ENCODE data around the gene ERC1. TPM values are rescaled to one million over a fixed set of nuclear protein-coding genes. Genes with fewer than 3 reads are reported as not detected.

The ERC1 gene
- total RNA-seq, 4 donors from 2014 or later, result 23.5 to 74.8 (median 57.0) TPM

GRCh38 chr12:1104088-1104800 is 113.2 kb downstream of the ERC1 start:
- WGBS, 2 donors (ENCODE audit: low coverage in 1 of 2), result 88 to 93% methylated on average over 4 to 8 of the region's 8 CpGs
- H3K27me3 ChIP-seq, result no peaks in the 10 kb centered on the region
- no peaks in the 10 kb centered on the region for H3K36me3 ChIP-seq
- DNase-seq, result no peak
- in situ Hi-C loops (cut with MboI; ENCODE audit: low pct_ligation_motif_present in 1 of 4, low pct_unique_long_range_greater_than_20kb in 1 of 4, low sequenced_read_pairs in 3 of 4) (loop anchor here in 2 of 4 donors (25.0 kb wide), 2 partner anchors 458 to 483 kb away; partner anchors contain the start of gene FBXL14 (in 1 of the 2)), intact Hi-C loops (cut with DNase I; ENCODE audit: low total_unique reads) (no loop called here)
- no peak overlapping the region for H3K4me3 ChIP-seq
- peaks cover 0 to 15% (median 3%) of the 10 kb centered on the region in 4 donors for H3K4me1 ChIP-seq
- H3K9me3 ChIP-seq, result no peaks in the 10 kb centered on the region
- H3K27ac ChIP-seq, result no peak overlapping the region
- TF ChIP-seq POLR2A (IDR thresholded peaks at IDR 0.05), result no peak
- no peak for TF ChIP-seq EP300 (IDR thresholded peaks at IDR 0.05; ENCODE audit: low read depth)
- no peak for TF ChIP-seq POLR2AphosphoS5 (IDR thresholded peaks at IDR 0.05)
- no peak for TF ChIP-seq CTCF (IDR thresholded peaks at IDR 0.05)

- in situ Hi-C loops (cut with MboI; ENCODE audit: low pct_ligation_motif_present in 1 of 4, low pct_unique_long_range_greater_than_20kb in 1 of 4, low sequenced_read_pairs in 3 of 4) (loop anchor here in 2 of 4 donors (25.0 kb wide), 2 partner anchors 455 to 480 kb away; partner anchors contain the start of gene FBXL14 (in 1 of the 2)), intact Hi-C loops (cut with DNase I; ENCODE audit: low total_unique reads) (no loop called here)
Measured at GRCh38 chr12:1107669-1108068, 116.6 kb downstream of the ERC1 start.

GRCh38 chr12:1108276-1108675 is 117.3 kb downstream of the ERC1 start:
- TF ChIP-seq EP300 (IDR thresholded peaks at IDR 0.05; ENCODE audit: low read depth), result no peak
- no peak for TF ChIP-seq POLR2A (IDR thresholded peaks at IDR 0.05)
- no peak for TF ChIP-seq CTCF (IDR thresholded peaks at IDR 0.05)
- TF ChIP-seq POLR2AphosphoS5 (IDR thresholded peaks at IDR 0.05), result no peak
- intact Hi-C loops (cut with DNase I; ENCODE audit: low total_unique reads), result no loop called here
- WGBS, 2 donors (ENCODE audit: low coverage in 1 of 2), result 89 to 100% methylated on average over 1 of the region's 1 CpG
- Histone ChIP-seq H3K9me3 (no peaks in the 10 kb centered on the region), H3K4me3 (no peak overlapping the region), H3K36me3 (peaks cover 0 to 4% (median 0%) of the 10 kb centered on the region in 4 donors), H3K27ac (no peak overlapping the region), H3K4me1 (peaks cover 0 to 6% (median 1%) of the 10 kb centered on the region in 4 donors), H3K27me3 (no peaks in the 10 kb centered on the region)
- in situ Hi-C loops (cut with MboI; ENCODE audit: low pct_ligation_motif_present in 1 of 4, low pct_unique_long_range_greater_than_20kb in 1 of 4, low sequenced_read_pairs in 3 of 4), result loop anchor here in 2 of 4 donors (25.0 kb wide), 2 partner anchors 454 to 479 kb away; partner anchors contain the start of gene FBXL14 (in 1 of the 2)
- no peak for DNase-seq

More at GRCh38 chr12:1107669-1108068, 116.6 kb downstream of the ERC1 start:
- Histone ChIP-seq H3K4me1 (peaks cover 0 to 6% (median 1%) of the 10 kb centered on the region in 4 donors), H3K27me3 (no peaks in the 10 kb centered on the region), H3K36me3 (peaks cover 0 to 4% (median 0%) of the 10 kb centered on the region in 4 donors), H3K9me3 (no peaks in the 10 kb centered on the region), H3K27ac (no peak overlapping the region), H3K4me3 (no peak overlapping the region)
- TF ChIP-seq EP300 (IDR thresholded peaks at IDR 0.05; ENCODE audit: low read depth) (no peak), POLR2A (IDR thresholded peaks at IDR 0.05) (no peak), POLR2AphosphoS5 (IDR thresholded peaks at IDR 0.05) (no peak), CTCF (IDR thresholded peaks at IDR 0.05) (no peak)
- DNase-seq, result no peak

GRCh38 chr12:1115484-1116231 is 124.6 kb downstream of the ERC1 start:
- H3K27me3 ChIP-seq, result no peaks in the 10 kb centered on the region
- in situ Hi-C loops (cut with MboI; ENCODE audit: low pct_ligation_motif_present in 1 of 4, low pct_unique_long_range_greater_than_20kb in 1 of 4, low sequenced_read_pairs in 3 of 4) (loop anchor here (5.0 to 25.0 kb wide), 5 partner anchors 447 to 489 kb away; partner anchors contain the start of gene FBXL14 (in 1 of the 4)), intact Hi-C loops (cut with DNase I; ENCODE audit: low total_unique reads) (loop anchor here (5.0 kb wide), 1 partner anchor 467 kb away; no protein-coding TSS in a partner anchor)
- no peaks in the 10 kb centered on the region for H3K9me3 ChIP-seq
- no peak for DNase-seq
- peaks cover 0 to 7% (median 0%) of the 10 kb centered on the region in 4 donors for H3K36me3 ChIP-seq
- peaks cover 0 to 7% (median 3%) of the 10 kb centered on the region in 4 donors for H3K4me1 ChIP-seq
- TF ChIP-seq POLR2AphosphoS5 (IDR thresholded peaks at IDR 0.05) (no peak), POLR2A (IDR thresholded peaks at IDR 0.05) (no peak), CTCF (IDR thresholded peaks at IDR 0.05) (no peak), EP300 (IDR thresholded peaks at IDR 0.05; ENCODE audit: low read depth) (no peak)
- H3K27ac ChIP-seq, result peak overlapping the region in 1 of 4 donors; percentile 16
- WGBS, 2 donors (ENCODE audit: low coverage in 1 of 2), result 43% methylated on average over 4 of the region's 4 CpGs
- H3K4me3 ChIP-seq, result no peak overlapping the region
